ENCODE data around the gene CPN2.

DNA sequence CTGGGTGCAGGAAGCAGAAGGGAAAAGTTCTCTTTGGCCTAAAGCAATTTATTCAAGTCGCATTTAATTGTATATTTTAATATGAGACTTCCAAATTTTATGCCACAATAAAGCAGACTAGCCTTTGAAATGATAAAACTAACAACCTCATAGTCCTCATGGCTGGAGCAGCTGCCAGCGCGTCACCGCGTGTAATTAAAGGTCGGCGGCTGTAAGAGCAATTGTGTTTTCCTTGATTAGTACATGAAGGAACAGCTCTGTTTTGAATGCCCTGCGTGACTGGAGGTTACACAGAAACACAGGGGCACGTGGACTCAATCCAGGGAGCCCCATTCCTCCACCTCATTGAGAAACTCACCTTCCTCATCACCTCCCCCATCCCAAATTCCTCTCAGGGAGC, 28.5 kb upstream of the CPN2 start:
- TF ChIP-seq, protein P1, sequence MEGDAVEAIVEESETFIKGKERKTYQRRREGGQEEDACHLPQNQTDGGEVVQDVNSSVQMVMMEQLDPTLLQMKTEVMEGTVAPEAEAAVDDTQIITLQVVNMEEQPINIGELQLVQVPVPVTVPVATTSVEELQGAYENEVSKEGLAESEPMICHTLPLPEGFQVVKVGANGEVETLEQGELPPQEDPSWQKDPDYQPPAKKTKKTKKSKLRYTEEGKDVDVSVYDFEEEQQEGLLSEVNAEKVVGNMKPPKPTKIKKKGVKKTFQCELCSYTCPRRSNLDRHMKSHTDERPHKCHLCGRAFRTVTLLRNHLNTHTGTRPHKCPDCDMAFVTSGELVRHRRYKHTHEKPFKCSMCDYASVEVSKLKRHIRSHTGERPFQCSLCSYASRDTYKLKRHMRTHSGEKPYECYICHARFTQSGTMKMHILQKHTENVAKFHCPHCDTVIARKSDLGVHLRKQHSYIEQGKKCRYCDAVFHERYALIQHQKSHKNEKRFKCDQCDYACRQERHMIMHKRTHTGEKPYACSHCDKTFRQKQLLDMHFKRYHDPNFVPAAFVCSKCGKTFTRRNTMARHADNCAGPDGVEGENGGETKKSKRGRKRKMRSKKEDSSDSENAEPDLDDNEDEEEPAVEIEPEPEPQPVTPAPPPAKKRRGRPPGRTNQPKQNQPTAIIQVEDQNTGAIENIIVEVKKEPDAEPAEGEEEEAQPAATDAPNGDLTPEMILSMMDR (IDR thresholded peaks at IDR 0.05): no peak
- TF ChIP-seq POLR2A (IDR thresholded peaks at IDR 0.05) (no peak), EP300 (IDR thresholded peaks at IDR 0.05) (no peak)

Data from tibial nerve (tissue), 4 donors.